Peyer's patch (tissue), 4 donors: Measurements from ENCODE around the gene CATSPERD.

Experiments
- CTCF ChIP-seq, 6 experiments: fragments of 450-650 bp in 4 of 6; fragments of 200-600 bp in 2 of 6; sonication (generic) in 1 of 6; IDR thresholded peaks; one replicate each; pipeline ENCODE4 v1.5.1; 2017 to 2019; ENCODE audit warnings: antibody characterized with exemption in 6 of 6, mild to moderate bottlenecking in 3 of 6, moderate library complexity in 1 of 6
- POLR2A ChIP-seq, 2 donors: fragments of 450-650 bp; IDR thresholded peaks; one replicate each; pipeline ENCODE4 v1.5.1; 2017; ENCODE audit warnings: antibody characterized with exemption in 2 of 2, mild to moderate bottlenecking in 2 of 2, moderate library complexity in 2 of 2

- no peak for TF ChIP-seq POLR2A (IDR thresholded peaks at IDR 0.05)
- no peak for TF ChIP-seq CTCF (IDR thresholded peaks at IDR 0.05)
These were observed 32.9 kb upstream of the CATSPERD start for GRCh38 chr19:5687360-5688198.
